ENCODE results near the gene URB1.

Gene URB1

DNA sequence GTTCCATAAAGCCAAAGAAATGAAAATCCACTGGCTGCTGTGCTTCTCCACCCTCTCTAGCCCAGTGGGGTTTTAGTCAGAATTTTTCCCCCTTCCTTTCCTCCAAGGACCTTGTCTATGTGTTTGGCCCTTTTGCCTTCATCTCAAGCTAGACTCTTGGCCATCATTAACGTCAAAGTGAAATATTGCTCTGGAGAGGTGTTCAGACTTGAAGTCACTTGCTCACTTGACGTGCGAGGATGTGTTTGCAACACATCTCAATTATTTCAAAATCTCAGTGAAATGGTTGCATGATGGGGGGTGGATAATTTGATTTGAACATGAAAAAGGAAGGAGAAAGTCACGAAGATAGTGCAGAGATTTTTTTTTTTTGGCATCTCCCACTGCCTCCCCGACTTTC lies 33.3 kb upstream of the URB1 start:
- TF ChIP-seq, protein P1, sequence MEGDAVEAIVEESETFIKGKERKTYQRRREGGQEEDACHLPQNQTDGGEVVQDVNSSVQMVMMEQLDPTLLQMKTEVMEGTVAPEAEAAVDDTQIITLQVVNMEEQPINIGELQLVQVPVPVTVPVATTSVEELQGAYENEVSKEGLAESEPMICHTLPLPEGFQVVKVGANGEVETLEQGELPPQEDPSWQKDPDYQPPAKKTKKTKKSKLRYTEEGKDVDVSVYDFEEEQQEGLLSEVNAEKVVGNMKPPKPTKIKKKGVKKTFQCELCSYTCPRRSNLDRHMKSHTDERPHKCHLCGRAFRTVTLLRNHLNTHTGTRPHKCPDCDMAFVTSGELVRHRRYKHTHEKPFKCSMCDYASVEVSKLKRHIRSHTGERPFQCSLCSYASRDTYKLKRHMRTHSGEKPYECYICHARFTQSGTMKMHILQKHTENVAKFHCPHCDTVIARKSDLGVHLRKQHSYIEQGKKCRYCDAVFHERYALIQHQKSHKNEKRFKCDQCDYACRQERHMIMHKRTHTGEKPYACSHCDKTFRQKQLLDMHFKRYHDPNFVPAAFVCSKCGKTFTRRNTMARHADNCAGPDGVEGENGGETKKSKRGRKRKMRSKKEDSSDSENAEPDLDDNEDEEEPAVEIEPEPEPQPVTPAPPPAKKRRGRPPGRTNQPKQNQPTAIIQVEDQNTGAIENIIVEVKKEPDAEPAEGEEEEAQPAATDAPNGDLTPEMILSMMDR (IDR thresholded peaks at IDR 0.05; ENCODE audit: unreplicated experiment in 3 of 3) = no peak
- Mint-ChIP-seq H3K27ac (no peak overlapping the region), H3K4me1 (no peaks in the 10 kb centered on the region), H3K4me3 (no peak overlapping the region), H3K36me3 (ENCODE audit: low read depth) (no peaks in the 10 kb centered on the region), H3K9me3 (peaks cover 11% of the 10 kb centered on the region), H3K27me3 (ENCODE audit: low read depth) (peaks cover 17% of the 10 kb centered on the region)

DNA sequence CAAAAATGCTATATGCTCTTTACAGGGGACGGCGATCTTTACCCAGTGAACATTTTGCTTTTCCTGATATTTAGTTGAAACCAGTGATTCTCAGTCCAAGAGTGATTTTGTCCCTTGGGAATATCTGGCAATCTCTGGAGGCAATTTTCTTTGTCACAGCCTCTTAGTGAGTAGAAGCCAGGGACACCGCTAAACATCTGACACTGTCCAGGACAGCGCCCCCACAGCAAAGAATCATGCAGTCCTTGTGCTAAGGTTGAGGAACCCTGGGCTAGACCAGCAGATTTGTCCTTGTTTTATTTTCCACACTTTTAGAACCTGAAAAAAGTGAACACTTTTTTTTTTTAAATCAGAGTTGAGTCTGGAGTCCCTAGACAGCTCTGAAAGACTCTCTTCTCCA lies 32.8 kb upstream of the URB1 start:
- Mint-ChIP-seq H3K4me1 (no peaks in the 10 kb centered on the region), H3K9me3 (peaks cover 12% of the 10 kb centered on the region), H3K36me3 (ENCODE audit: low read depth) (no peaks in the 10 kb centered on the region), H3K27ac (no peak overlapping the region), H3K27me3 (ENCODE audit: low read depth) (peaks cover 18% of the 10 kb centered on the region), H3K4me3 (no peak overlapping the region)
- TF ChIP-seq, protein P1 (IDR thresholded peaks at IDR 0.05; ENCODE audit: unreplicated experiment in 3 of 3) = no peak

DNA sequence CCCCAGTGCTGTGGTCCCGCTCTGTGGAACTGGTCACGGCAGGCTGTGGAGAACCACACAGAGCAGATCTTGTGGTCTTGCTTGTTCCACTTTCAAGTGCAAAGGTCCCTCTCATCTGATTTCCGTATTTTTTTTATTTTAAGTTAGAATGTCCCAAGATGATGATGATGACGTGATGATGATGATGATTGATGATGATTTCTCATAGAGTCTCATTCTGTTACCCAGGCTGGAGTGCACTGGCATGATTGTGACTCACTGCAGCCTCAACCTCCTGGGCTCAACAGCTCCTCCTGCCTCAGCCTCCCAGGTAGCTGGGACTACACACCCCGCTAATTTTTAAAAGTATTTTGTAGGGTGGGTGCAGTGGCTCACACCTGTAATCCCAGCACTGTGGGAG lies 31.9 kb upstream of the URB1 start:
- Mint-ChIP-seq H3K27me3 (ENCODE audit: low read depth) (peaks cover 21% of the 10 kb centered on the region), H3K4me1 (no peaks in the 10 kb centered on the region), H3K36me3 (ENCODE audit: low read depth) (no peaks in the 10 kb centered on the region), H3K9me3 (peaks cover 9% of the 10 kb centered on the region), H3K27ac (no peak overlapping the region), H3K4me3 (no peak overlapping the region)
- TF ChIP-seq, protein P1 (IDR thresholded peaks at IDR 0.05; ENCODE audit: unreplicated experiment in 3 of 3) = no peak

DNA sequence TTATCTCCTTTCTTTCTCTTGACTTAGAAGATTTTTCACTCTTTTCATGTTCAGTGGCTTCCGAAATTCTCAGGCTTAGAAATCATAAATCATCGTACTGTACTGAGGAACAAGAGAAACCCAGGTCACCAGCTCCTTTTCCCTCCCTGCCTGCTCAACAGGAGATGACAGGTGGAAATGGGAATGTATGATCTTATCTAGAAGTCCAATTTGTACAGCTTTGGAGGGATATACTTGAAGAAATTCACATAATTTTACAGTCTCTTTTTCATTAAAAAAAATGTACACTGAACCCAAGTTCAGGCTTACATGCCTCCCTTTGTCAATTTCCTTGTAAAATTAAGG lies 31.4 kb upstream of the URB1 start:
- TF ChIP-seq, protein P1 (IDR thresholded peaks at IDR 0.05; ENCODE audit: unreplicated experiment in 3 of 3) = no peak

DNA sequence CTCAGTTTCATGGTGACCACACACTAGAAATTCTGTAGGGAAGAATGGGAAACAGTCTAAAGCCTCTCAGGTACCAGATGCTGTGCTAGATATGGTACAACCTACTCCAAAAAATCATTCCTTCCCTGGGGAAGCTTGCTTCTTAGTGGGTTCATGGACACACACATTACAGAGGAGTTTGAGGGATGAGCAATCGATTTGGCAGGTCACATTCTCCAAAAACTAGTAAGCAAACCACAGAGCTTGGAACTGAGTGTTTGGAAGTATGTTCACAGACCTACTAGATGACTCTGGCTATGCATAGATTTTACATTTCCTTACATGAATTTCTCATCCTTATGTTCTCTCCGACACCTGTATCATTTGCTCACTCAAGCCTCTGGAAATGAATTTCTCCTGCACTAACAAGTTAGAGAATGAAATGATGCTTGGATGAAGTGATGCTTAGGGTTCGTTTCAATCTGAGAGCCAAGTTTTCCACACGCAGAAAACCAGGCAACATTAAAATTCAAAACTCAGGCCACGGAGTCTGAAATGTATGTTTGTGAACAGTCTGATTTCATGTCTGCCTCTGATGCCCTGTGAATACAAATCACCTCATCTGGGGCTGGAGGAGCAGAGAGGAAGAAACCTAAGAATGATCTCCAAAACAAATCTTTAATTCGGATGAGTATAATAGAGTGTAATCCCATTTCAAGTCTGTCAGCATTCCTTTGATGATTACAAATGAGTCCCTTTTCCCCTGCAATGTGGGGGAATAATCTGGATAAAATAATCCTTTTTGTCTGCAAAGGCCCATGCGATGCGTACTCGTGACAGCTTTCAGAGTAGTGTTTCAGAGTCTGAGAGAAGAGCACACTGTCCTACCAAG lies 30.7 kb upstream of the URB1 start:
- Mint-ChIP-seq H3K27ac (no peak overlapping the region), H3K9me3 (peaks cover 9% of the 10 kb centered on the region), H3K36me3 (ENCODE audit: low read depth) (no peaks in the 10 kb centered on the region), H3K4me1 (no peaks in the 10 kb centered on the region), H3K27me3 (ENCODE audit: low read depth) (peaks cover 21% of the 10 kb centered on the region), H3K4me3 (no peak overlapping the region)
- TF ChIP-seq, protein P1 (IDR thresholded peaks at IDR 0.05; ENCODE audit: unreplicated experiment in 3 of 3) = no peak

More for the DNA sequence above, 31.4 kb upstream of the URB1 start:
- Mint-ChIP-seq H3K27ac (no peak overlapping the region), H3K4me3 (no peak overlapping the region), H3K9me3 (peaks cover 9% of the 10 kb centered on the region), H3K4me1 (no peaks in the 10 kb centered on the region), H3K36me3 (ENCODE audit: low read depth) (no peaks in the 10 kb centered on the region), H3K27me3 (ENCODE audit: low read depth) (peaks cover 21% of the 10 kb centered on the region)

DNA sequence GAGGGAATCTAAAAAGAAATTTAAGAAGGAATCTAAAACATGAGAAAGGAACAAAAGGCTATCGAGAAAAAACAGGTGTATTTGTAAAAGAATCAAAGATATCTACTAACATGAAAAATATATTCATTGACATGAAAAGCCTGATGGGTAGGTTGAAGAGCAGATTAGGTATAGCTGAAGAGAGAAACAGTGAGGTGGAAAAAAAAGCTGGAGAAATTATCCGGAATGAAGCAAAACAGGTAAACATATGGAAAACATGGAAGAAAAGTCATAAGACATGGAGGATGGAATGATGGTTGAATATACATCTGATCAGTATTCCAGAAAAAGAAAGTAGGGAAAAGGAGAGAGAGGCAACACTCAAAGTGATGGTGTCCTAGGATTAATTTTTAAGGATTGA lies 29.3 kb upstream of the URB1 start:
- Mint-ChIP-seq H3K4me1 (no peaks in the 10 kb centered on the region), H3K36me3 (ENCODE audit: low read depth) (no peaks in the 10 kb centered on the region), H3K9me3 (peaks cover 9% of the 10 kb centered on the region), H3K4me3 (no peak overlapping the region), H3K27me3 (ENCODE audit: low read depth) (peaks cover 21% of the 10 kb centered on the region), H3K27ac (no peak overlapping the region)
- TF ChIP-seq, protein P1 (IDR thresholded peaks at IDR 0.05; ENCODE audit: unreplicated experiment in 3 of 3) = no peak
